Measurements from ENCODE around the gene YBEY. TPM values are rescaled to one million over a fixed set of nuclear protein-coding genes. Genes with fewer than 3 reads are reported as not detected.

YBEY gene
- total RNA-seq, 2 experiments from 2014 or later = 18.3 to 23.5 TPM

GRCh38 chr21:46274797-46275390 lies 11.2 kb upstream of the YBEY start:
- no TSS peak for BruUV-seq (replicated peaks)
- POLR2A ChIA-PET = interaction anchor here (0.7 kb wide), 1 partner anchor 51 kb away, joined by 3 read pairs; no protein-coding TSS in a partner anchor
- DNase-seq (ENCODE audit: low spot score) = no peak
- Histone ChIP-seq H3K4me3 (ENCODE audit: low read depth, low read length, poor library complexity, severe bottlenecking) (no peak overlapping the region), H3K4me2 (ENCODE audit: low read length) (no peak overlapping the region), H3K27ac (ENCODE audit: low read depth, low read length, poor library complexity, severe bottlenecking) (no peak overlapping the region), H3K9me2 (ENCODE audit: insufficient read depth, low read length) (no peaks in the 10 kb centered on the region), H3K9me3 (ENCODE audit: low read length) (no peaks in the 10 kb centered on the region), H4K20me1 (ENCODE audit: insufficient read depth, low read length) (no peaks in the 10 kb centered on the region), H3K36me3 (ENCODE audit: insufficient read depth, low read length) (peaks cover 90% of the 10 kb centered on the region), H3K79me2 (ENCODE audit: insufficient read depth, low read depth, low read length) (no peaks in the 10 kb centered on the region), H3K4me1 (ENCODE audit: insufficient read depth, low read length, poor library complexity, severe bottlenecking) (no peaks in the 10 kb centered on the region), H2AFZ (ENCODE audit: low read length) (no peak overlapping the region)
- CTCF ChIA-PET (ENCODE audit: unreplicated experiment) = no interaction called here
- TF ChIP-seq EZH2phosphoT487 (IDR thresholded peaks at IDR 0.05; ENCODE audit: borderline replicate concordance, low read depth, low read length) (no peak), CTCF (conservative IDR thresholded peaks at IDR 0.05; ENCODE audit: low read length) (no peak)
- intact Hi-C loops (cut with micrococcal nuclease; ENCODE audit: unreplicated experiment) = no loop called here

- peaks cover 68% of the 10 kb centered on the region for H3K79me2 ChIP-seq (ENCODE audit: insufficient read depth, low read depth, low read length)
- H3K4me2 ChIP-seq (ENCODE audit: low read length) = peak overlapping the region; percentile 86
- POLR2A ChIA-PET = no interaction called here
These were observed 2.0 kb upstream of the YBEY start for GRCh38 chr21:46284077-46284644.

More at GRCh38 chr21:46284077-46284644, 2.0 kb upstream of the YBEY start:
- no peak for DNase-seq (ENCODE audit: low spot score)
- intact Hi-C loops (cut with micrococcal nuclease; ENCODE audit: unreplicated experiment) = no loop called here
- H3K9me3 ChIP-seq (ENCODE audit: low read length) = no peaks in the 10 kb centered on the region
- peak overlapping the region; percentile 78 for H3K4me3 ChIP-seq (ENCODE audit: low read depth, low read length, poor library complexity, severe bottlenecking)
- peaks cover 25% of the 10 kb centered on the region; the same call in 1 of the 2 replicates for H4K20me1 ChIP-seq (ENCODE audit: insufficient read depth, low read length)
- peaks cover 52% of the 10 kb centered on the region for H3K36me3 ChIP-seq (ENCODE audit: insufficient read depth, low read length)
- H3K27ac ChIP-seq (ENCODE audit: low read depth, low read length, poor library complexity, severe bottlenecking) = peak overlapping the region; percentile 26
- TF ChIP-seq EZH2phosphoT487 (IDR thresholded peaks at IDR 0.05; ENCODE audit: borderline replicate concordance, low read depth, low read length) (no peak), CTCF (conservative IDR thresholded peaks at IDR 0.05; ENCODE audit: low read length) (no peak)
- H3K9me2 ChIP-seq (ENCODE audit: insufficient read depth, low read length) = no peaks in the 10 kb centered on the region
- no peak overlapping the region for H2AFZ ChIP-seq (ENCODE audit: low read length)
- CTCF ChIA-PET (ENCODE audit: unreplicated experiment) = no interaction called here
- no TSS peak for BruUV-seq (replicated peaks)
- peaks cover 33% of the 10 kb centered on the region for H3K4me1 ChIP-seq (ENCODE audit: insufficient read depth, low read length, poor library complexity, severe bottlenecking)
